GM23338 (cell line): ENCODE measurements around the gene EHMT2. TPM values are rescaled to one million over a fixed set of nuclear protein-coding genes. Genes with fewer than 3 reads are reported as not detected.

ENCODE experiments used
- ATAC-seq: fragments of 200-7000 bp; cut with Tn5 transposase; 3 replicates; pipeline ENCODE4 v1.9.1; 2020
- DNase-seq: peaks from one replicate; pipeline ENCODE4 v3.0.0-alpha.2; 2015; ENCODE audit warnings: low spot score
- H2AFZ ChIP-seq: fragments of 200-600 bp; sonication (generic); 2 replicates; pipeline ENCODE4 v1.8.0; 2016; ENCODE audit warnings: antibody characterized with exemption, mild to moderate bottlenecking, moderate library complexity
- H3F3A ChIP-seq: fragments of 200-600 bp; sonication (generic); replicated peaks from 2 replicates; pipeline ENCODE4 v1.8.0; 2017; ENCODE audit warnings: antibody characterized with exemption, mixed run types, low read depth
- H3K27ac ChIP-seq: fragments of 200-600 bp; sonication (generic); 2 replicates; pipeline ENCODE4 v1.6.1; 2016; ENCODE audit warnings: low read depth
- H3K27me3 ChIP-seq: fragments of 200-600 bp; sonication (generic); 2 replicates; pipeline ENCODE4 v1.8.0; 2016; ENCODE audit warnings: mild to moderate bottlenecking, mixed run types, moderate library complexity; ENCODE audit not compliant: insufficient read depth
- H3K36me3 ChIP-seq: fragments of 200-600 bp; sonication (generic); 2 replicates; pipeline ENCODE4 v1.8.0; 2016; ENCODE audit warnings: mild to moderate bottlenecking; ENCODE audit not compliant: insufficient read depth
- H3K4me1 ChIP-seq: fragments of 200-600 bp; sonication (generic); 2 replicates; pipeline ENCODE4 v1.8.0; 2016; ENCODE audit warnings: mild to moderate bottlenecking, moderate library complexity; ENCODE audit not compliant: insufficient read depth
- H3K4me2 ChIP-seq: fragments of 200-600 bp; sonication (generic); 2 replicates; pipeline ENCODE4 v1.7.1; 2017; ENCODE audit warnings: mixed run types
- H3K4me3 ChIP-seq: fragments of 200-600 bp; sonication (generic); 2 replicates; pipeline ENCODE4 v1.6.1; 2016; ENCODE audit warnings: mixed run types
- H3K79me2 ChIP-seq: fragments of 200-600 bp; sonication (generic); replicated peaks from 2 replicates; pipeline ENCODE4 v1.8.0; 2017; ENCODE audit warnings: mild to moderate bottlenecking; ENCODE audit not compliant: insufficient read depth
- H3K9me2 ChIP-seq: fragments of 200-600 bp; sonication (generic); 2 replicates; pipeline ENCODE4 v1.8.0; 2017; ENCODE audit not compliant: insufficient read depth
- H4K20me1 ChIP-seq: fragments of 200-600 bp; sonication (generic); replicated peaks from 2 replicates; pipeline ENCODE4 v1.8.0; 2017; ENCODE audit warnings: mild to moderate bottlenecking; ENCODE audit not compliant: insufficient read depth
- H3K27ac Mint-ChIP-seq: 2 replicates; pipeline ENCODE4 v1.8.0; 2020; ENCODE audit warnings: inconsistent platforms, mild to moderate bottlenecking, moderate library complexity, mixed read lengths
- H3K27me3 Mint-ChIP-seq: 3 replicates; pipeline ENCODE4 v1.8.0; 2022; ENCODE audit warnings: low read depth, mild to moderate bottlenecking, moderate library complexity, mixed read lengths, inconsistent platforms; ENCODE audit not compliant: insufficient read depth, poor library complexity
- H3K36me3 Mint-ChIP-seq: 3 replicates; pipeline ENCODE4 v1.8.0; 2021; ENCODE audit warnings: low read depth, mild to moderate bottlenecking, inconsistent platforms, moderate library complexity, mixed read lengths
- H3K4me1 Mint-ChIP-seq: 3 replicates; pipeline ENCODE4 v1.8.0; 2020; ENCODE audit warnings: mild to moderate bottlenecking, inconsistent platforms, mixed read lengths
- H3K4me3 Mint-ChIP-seq: 3 replicates; pipeline ENCODE4 v1.8.0; 2021; ENCODE audit warnings: moderate library complexity, mild to moderate bottlenecking, inconsistent platforms, mixed read lengths
- H3K9me3 Mint-ChIP-seq: 3 replicates; pipeline ENCODE4 v1.8.0; 2020; ENCODE audit warnings: moderate library complexity, mild to moderate bottlenecking, inconsistent platforms, mixed read lengths
- EZH2 ChIP-seq: fragments of 200-600 bp; sonication (generic); IDR thresholded peaks from one replicate; pipeline ENCODE4 v1.8.0; 2017; ENCODE audit warnings: antibody characterized with exemption, mild to moderate bottlenecking, low read depth; ENCODE audit not compliant: unreplicated experiment
- JUNB ChIP-seq: IDR thresholded peaks from one replicate; pipeline ENCODE4 v1.6.1; 2016; ENCODE audit warnings: antibody characterized with exemption; ENCODE audit not compliant: unreplicated experiment
- POLR2AphosphoS5 ChIP-seq: IDR thresholded peaks from 2 replicates; pipeline ENCODE4 v1.6.1; 2016; ENCODE audit warnings: antibody characterized with exemption, low read depth
- STAT1 ChIP-seq: IDR thresholded peaks from one replicate; pipeline ENCODE4 v1.6.1; 2016; ENCODE audit warnings: antibody characterized with exemption; ENCODE audit not compliant: unreplicated experiment
- ZNF114 ChIP-seq: fragments of 250-450 bp; sonication (Bioruptor Pico); IDR thresholded peaks from 2 replicates; pipeline ENCODE4 v1.5.0; 2020; ENCODE audit warnings: mild to moderate bottlenecking, moderate library complexity
- polyA plus RNA-seq: library from polyadenylated mRNA; unstranded; fragments of >200 nt; fragmentation: Nextera tagmentation; extraction: Ambion mirVana; gene quantifications from 2 replicates; pipeline ENCODE4 v1.2.1, GENCODE V29; 2016
- total RNA-seq: library from RNA; depleted of rRNA; stranded (reverse); fragments of >200 nt; shearing (Covaris generic); gene quantifications from 2 replicates; pipeline ENCODE4 v1.2.3, GENCODE V29; 2014
- TF ChIP-seq, protein P1 (sequence below): fragments of 250-450 bp; sonication (Bioruptor Pico); IDR thresholded peaks from 2 replicates; pipeline ENCODE4 v1.5.0; 2020; ENCODE audit warnings: mild to moderate bottlenecking, moderate library complexity
- TF ChIP-seq, protein P2 (sequence below): IDR thresholded peaks from 2 replicates; pipeline ENCODE4 v1.6.1; 2016; ENCODE audit warnings: antibody characterized with exemption
- TF ChIP-seq, protein P3 (sequence below): IDR thresholded peaks from one replicate; pipeline ENCODE4 v1.6.1; 2018; ENCODE audit warnings: antibody characterized with exemption; ENCODE audit not compliant: unreplicated experiment

The EHMT2 gene
- total and polyA plus RNA-seq, 2 experiments from 2014 or later: 113 to 193 TPM

DNA sequence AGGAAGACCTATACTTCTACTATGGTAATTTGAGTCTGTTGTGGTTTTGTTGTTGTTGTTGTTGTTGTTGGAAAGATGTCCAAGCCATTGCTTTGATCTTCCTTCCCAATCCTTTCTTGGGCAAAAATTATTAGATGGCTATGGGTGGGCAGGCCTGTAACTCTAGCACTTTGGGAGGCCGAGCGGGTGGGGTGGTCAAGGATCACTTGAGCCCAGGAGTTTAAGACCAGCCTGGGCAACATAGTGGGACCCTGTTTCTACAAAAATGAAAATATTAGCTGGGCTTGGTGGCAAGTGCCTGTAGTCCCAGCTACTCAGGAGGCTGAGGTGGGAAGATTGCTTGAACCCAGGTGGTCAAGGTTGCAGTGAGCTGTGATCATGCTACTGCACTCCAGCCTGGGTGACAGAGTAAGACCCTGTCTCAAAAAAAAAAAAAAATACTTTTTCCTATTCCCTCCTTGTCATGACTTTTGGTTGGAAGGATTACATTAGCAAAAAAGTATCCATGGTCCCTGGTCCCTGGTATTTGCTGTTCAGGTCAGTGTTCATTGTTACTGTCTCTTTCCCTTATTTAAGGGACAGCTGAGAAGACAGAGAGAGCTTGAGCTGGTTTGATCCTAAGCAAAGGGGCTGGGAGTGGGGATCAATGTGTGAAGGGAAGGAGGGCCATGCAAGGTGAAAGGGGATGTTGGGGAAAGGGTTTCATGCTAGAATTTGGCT, 46.6 kb downstream of the EHMT2 start (continued):
- TF ChIP-seq, protein P1, sequence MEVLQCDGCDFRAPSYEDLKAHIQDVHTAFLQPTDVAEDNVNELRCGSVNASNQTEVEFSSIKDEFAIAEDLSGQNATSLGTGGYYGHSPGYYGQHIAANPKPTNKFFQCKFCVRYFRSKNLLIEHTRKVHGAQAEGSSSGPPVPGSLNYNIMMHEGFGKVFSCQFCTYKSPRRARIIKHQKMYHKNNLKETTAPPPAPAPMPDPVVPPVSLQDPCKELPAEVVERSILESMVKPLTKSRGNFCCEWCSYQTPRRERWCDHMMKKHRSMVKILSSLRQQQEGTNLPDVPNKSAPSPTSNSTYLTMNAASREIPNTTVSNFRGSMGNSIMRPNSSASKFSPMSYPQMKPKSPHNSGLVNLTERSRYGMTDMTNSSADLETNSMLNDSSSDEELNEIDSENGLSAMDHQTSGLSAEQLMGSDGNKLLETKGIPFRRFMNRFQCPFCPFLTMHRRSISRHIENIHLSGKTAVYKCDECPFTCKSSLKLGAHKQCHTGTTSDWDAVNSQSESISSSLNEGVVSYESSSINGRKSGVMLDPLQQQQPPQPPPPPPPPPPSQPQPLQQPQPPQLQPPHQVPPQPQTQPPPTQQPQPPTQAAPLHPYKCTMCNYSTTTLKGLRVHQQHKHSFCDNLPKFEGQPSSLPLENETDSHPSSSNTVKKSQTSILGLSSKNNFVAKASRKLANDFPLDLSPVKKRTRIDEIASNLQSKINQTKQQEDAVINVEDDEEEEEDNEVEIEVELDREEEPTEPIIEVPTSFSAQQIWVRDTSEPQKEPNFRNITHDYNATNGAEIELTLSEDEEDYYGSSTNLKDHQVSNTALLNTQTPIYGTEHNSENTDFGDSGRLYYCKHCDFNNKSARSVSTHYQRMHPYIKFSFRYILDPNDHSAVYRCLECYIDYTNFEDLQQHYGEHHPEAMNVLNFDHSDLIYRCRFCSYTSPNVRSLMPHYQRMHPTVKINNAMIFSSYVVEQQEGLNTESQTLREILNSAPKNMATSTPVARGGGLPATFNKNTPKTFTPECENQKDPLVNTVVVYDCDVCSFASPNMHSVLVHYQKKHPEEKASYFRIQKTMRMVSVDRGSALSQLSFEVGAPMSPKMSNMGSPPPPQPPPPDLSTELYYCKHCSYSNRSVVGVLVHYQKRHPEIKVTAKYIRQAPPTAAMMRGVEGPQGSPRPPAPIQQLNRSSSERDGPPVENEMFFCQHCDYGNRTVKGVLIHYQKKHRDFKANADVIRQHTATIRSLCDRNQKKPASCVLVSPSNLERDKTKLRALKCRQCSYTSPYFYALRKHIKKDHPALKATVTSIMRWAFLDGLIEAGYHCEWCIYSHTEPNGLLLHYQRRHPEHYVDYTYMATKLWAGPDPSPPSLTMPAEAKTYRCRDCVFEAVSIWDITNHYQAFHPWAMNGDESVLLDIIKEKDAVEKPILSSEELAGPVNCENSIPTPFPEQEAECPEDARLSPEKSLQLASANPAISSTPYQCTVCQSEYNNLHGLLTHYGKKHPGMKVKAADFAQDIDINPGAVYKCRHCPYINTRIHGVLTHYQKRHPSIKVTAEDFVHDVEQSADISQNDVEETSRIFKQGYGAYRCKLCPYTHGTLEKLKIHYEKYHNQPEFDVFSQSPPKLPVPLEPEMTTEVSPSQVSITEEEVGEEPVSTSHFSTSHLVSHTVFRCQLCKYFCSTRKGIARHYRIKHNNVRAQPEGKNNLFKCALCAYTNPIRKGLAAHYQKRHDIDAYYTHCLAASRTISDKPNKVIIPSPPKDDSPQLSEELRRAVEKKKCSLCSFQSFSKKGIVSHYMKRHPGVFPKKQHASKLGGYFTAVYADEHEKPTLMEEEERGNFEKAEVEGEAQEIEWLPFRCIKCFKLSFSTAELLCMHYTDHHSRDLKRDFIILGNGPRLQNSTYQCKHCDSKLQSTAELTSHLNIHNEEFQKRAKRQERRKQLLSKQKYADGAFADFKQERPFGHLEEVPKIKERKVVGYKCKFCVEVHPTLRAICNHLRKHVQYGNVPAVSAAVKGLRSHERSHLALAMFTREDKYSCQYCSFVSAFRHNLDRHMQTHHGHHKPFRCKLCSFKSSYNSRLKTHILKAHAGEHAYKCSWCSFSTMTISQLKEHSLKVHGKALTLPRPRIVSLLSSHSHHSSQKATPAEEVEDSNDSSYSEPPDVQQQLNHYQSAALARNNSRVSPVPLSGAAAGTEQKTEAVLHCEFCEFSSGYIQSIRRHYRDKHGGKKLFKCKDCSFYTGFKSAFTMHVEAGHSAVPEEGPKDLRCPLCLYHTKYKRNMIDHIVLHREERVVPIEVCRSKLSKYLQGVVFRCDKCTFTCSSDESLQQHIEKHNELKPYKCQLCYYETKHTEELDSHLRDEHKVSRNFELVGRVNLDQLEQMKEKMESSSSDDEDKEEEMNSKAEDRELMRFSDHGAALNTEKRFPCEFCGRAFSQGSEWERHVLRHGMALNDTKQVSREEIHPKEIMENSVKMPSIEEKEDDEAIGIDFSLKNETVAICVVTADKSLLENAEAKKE: no peak
- TF ChIP-seq STAT1 (no peak), POLR2AphosphoS5 (no peak), ZNF114 (CRISPR knock-in tag) (no peak), JUNB (no peak), EZH2 (no peak)
- TF ChIP-seq, protein P2, sequence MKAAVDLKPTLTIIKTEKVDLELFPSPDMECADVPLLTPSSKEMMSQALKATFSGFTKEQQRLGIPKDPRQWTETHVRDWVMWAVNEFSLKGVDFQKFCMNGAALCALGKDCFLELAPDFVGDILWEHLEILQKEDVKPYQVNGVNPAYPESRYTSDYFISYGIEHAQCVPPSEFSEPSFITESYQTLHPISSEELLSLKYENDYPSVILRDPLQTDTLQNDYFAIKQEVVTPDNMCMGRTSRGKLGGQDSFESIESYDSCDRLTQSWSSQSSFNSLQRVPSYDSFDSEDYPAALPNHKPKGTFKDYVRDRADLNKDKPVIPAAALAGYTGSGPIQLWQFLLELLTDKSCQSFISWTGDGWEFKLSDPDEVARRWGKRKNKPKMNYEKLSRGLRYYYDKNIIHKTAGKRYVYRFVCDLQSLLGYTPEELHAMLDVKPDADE: no peak

DNA sequence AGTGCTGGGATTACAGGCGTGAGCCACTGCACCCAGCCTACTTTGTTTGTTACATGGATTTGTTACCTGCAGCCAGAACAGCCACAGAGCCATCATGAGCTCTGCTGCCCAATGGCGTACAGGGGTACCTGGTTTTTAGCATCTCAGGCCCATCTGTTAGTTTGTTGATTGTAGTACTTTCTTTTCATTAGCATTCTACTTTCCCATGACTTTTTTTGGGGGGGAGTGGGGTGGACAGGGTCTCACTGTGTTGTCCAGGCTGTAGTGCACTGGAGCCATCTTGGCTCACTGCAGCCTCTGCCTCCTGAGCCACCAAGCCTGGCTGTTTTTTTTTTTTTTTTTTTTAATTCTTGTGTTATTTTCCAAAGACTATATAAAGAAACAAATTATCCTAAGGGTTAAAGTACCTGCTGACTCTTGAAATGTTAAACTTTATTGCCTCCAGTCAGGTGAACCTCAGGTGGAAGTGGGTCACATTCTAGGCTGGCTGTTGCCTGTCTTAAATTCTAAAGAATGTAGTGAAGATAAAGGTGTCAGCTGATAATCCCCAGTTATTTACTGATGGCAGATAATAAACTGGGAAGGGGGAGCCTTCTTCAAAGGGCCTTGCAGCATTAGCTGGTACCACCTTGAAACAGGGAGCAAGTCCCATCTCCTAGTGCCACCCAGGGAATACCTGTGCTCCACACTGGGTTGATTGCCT, 50.1 kb downstream of the EHMT2 start:
- Histone ChIP-seq H3K27me3 (no peaks in the 10 kb centered on the region), H3K36me3 (no peaks in the 10 kb centered on the region), H2AFZ (no peak overlapping the region), H3K4me2 (no peak overlapping the region), H3K27ac (no peak overlapping the region), H3K4me1 (0 out of 2 replicates have a peak, but pooled peaks cover 3% of the 10 kb centered on the region), H3K4me3 (no peak overlapping the region), H3K79me2 (no peaks in the 10 kb centered on the region), H3K9me2 (no peaks in the 10 kb centered on the region), H4K20me1 (no peaks in the 10 kb centered on the region), H3F3A (peaks cover 4% of the 10 kb centered on the region; the same call in 1 of the 2 replicates)
- H3K27me3 Mint-ChIP-seq: peaks cover 6% of the 10 kb centered on the region
- ATAC-seq (no peak), DNase-seq (no peak)
- H3K4me1 Mint-ChIP-seq: no peaks in the 10 kb centered on the region
- H3K4me3 Mint-ChIP-seq: no peak overlapping the region
- no peak overlapping the region for H3K27ac Mint-ChIP-seq
- peaks cover 3% of the 10 kb centered on the region for H3K9me3 Mint-ChIP-seq
- peaks cover 4% of the 10 kb centered on the region for H3K36me3 Mint-ChIP-seq
- TF ChIP-seq, protein P3, sequence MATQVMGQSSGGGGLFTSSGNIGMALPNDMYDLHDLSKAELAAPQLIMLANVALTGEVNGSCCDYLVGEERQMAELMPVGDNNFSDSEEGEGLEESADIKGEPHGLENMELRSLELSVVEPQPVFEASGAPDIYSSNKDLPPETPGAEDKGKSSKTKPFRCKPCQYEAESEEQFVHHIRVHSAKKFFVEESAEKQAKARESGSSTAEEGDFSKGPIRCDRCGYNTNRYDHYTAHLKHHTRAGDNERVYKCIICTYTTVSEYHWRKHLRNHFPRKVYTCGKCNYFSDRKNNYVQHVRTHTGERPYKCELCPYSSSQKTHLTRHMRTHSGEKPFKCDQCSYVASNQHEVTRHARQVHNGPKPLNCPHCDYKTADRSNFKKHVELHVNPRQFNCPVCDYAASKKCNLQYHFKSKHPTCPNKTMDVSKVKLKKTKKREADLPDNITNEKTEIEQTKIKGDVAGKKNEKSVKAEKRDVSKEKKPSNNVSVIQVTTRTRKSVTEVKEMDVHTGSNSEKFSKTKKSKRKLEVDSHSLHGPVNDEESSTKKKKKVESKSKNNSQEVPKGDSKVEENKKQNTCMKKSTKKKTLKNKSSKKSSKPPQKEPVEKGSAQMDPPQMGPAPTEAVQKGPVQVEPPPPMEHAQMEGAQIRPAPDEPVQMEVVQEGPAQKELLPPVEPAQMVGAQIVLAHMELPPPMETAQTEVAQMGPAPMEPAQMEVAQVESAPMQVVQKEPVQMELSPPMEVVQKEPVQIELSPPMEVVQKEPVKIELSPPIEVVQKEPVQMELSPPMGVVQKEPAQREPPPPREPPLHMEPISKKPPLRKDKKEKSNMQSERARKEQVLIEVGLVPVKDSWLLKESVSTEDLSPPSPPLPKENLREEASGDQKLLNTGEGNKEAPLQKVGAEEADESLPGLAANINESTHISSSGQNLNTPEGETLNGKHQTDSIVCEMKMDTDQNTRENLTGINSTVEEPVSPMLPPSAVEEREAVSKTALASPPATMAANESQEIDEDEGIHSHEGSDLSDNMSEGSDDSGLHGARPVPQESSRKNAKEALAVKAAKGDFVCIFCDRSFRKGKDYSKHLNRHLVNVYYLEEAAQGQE: no peak
- TF ChIP-seq EZH2: no peak
- TF ChIP-seq, protein P2: no peak
- no peak for TF ChIP-seq STAT1
